Endothelial cell (in vitro differentiated cells): Measurements from ENCODE around the gene SLC25A45. TPM values are rescaled to one million over a fixed set of nuclear protein-coding genes. Genes with fewer than 3 reads are reported as not detected.

ENCODE experiments used
- DNase-seq: peaks from one replicate; pipeline ENCODE4 v3.0.0; 2021; ENCODE audit warnings: low spot score
- H3K27ac Mint-ChIP-seq: one replicate; pipeline ENCODE4 v1.8.0; 2021; ENCODE audit warnings: mixed read lengths, inconsistent platforms; ENCODE audit not compliant: unreplicated experiment
- H3K27me3 Mint-ChIP-seq: one replicate; pipeline ENCODE4 v1.8.0; 2021; ENCODE audit warnings: mild to moderate bottlenecking, moderate library complexity, mixed read lengths, inconsistent platforms; ENCODE audit not compliant: unreplicated experiment
- H3K36me3 Mint-ChIP-seq: one replicate; pipeline ENCODE4 v1.8.0; 2021; ENCODE audit warnings: mild to moderate bottlenecking, low read depth, mixed read lengths, inconsistent platforms; ENCODE audit not compliant: unreplicated experiment
- H3K4me1 Mint-ChIP-seq: one replicate; pipeline ENCODE4 v1.8.0; 2021; ENCODE audit warnings: mild to moderate bottlenecking, mixed read lengths, inconsistent platforms; ENCODE audit not compliant: unreplicated experiment
- H3K4me3 Mint-ChIP-seq: one replicate; pipeline ENCODE4 v1.8.0; 2021; ENCODE audit warnings: mild to moderate bottlenecking, mixed read lengths, inconsistent platforms; ENCODE audit not compliant: unreplicated experiment
- H3K9me3 Mint-ChIP-seq: one replicate; pipeline ENCODE4 v1.8.0; 2021; ENCODE audit warnings: mixed read lengths, inconsistent platforms; ENCODE audit not compliant: unreplicated experiment
- CTCF ChIP-seq: fragments of 200-600 bp; sonication (generic); IDR thresholded peaks from one replicate; pipeline ENCODE4 v1.5.0; 2021; ENCODE audit warnings: antibody characterized with exemption; ENCODE audit not compliant: unreplicated experiment
- total RNA-seq: library from RNA; stranded (reverse); fragmentation: NEBNext Ultra II Directional; extraction: Animal tissue kit (Norgen Biotek cat#: 25700); gene quantifications from one replicate; pipeline ENCODE4 v1.2.1, GENCODE V29; 2021; ENCODE audit not compliant: unreplicated experiment

Gene SLC25A45
- total RNA-seq, 1 donor from 2014 or later = 3.3 TPM

DNA sequence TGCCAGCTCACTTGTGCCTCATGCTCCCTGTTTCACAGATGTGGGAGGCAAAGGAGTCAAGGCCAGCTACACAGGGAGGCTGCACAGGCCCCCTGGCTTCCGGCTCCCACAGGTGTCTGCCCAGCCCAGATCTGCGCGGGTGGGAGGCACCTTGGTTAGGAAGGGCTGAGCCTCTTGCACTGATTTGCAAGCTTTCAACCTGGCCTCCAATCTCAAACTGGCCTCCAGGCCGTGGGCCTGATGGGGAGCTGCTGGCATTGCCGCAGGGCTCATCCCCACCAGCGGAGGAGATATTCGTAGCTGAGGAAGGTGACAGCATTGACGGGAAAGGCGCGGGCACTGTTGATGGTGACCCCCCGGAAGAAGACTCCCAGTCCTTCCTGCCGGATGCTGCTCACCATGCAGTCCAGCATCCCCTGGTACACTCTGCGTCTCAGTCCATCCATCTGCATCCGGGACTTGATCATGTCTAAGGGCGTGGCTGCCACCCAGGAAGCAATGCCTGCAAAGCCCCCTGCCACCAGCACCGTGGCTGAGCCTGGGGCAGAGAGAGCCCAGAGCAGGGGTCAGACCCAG lies 6.2 kb downstream of the SLC25A45 start:
- Mint-ChIP-seq H3K36me3 (no peaks in the 10 kb centered on the region), H3K27me3 (peaks cover 9% of the 10 kb centered on the region), H3K9me3 (no peaks in the 10 kb centered on the region), H3K27ac (no peak overlapping the region), H3K4me3 (no peak overlapping the region), H3K4me1 (peaks cover 6% of the 10 kb centered on the region)
- DNase-seq = no peak
- no peak for TF ChIP-seq CTCF

- Mint-ChIP-seq H3K27ac (peak overlapping the region; percentile 61), H3K4me1 (peaks cover 10% of the 10 kb centered on the region), H3K36me3 (no peaks in the 10 kb centered on the region), H3K4me3 (no peak overlapping the region), H3K27me3 (peaks cover 14% of the 10 kb centered on the region), H3K9me3 (no peaks in the 10 kb centered on the region)
- no peak for DNase-seq
- TF ChIP-seq CTCF = no peak
Measured at GRCh38 chr11:65375012-65375411, 7.4 kb downstream of the SLC25A45 start.

GRCh38 chr11:65373839-65374580 lies 8.4 kb downstream of the SLC25A45 start:
- Mint-ChIP-seq H3K9me3 (no peaks in the 10 kb centered on the region), H3K4me1 (peaks cover 10% of the 10 kb centered on the region), H3K27me3 (peaks cover 15% of the 10 kb centered on the region), H3K4me3 (no peak overlapping the region), H3K27ac (no peak overlapping the region), H3K36me3 (no peaks in the 10 kb centered on the region)
- DNase-seq = no peak
- TF ChIP-seq CTCF = no peak

- H3K27me3 Mint-ChIP-seq = peaks cover 13% of the 10 kb centered on the region
- no peak for DNase-seq
- no peaks in the 10 kb centered on the region for H3K9me3 Mint-ChIP-seq
- H3K4me1 Mint-ChIP-seq = peaks cover 10% of the 10 kb centered on the region
- H3K27ac Mint-ChIP-seq = no peak overlapping the region
- no peaks in the 10 kb centered on the region for H3K36me3 Mint-ChIP-seq
- no peak overlapping the region for H3K4me3 Mint-ChIP-seq
- no peak for TF ChIP-seq CTCF
Measured at GRCh38 chr11:65370659-65371049, 11.8 kb downstream of the SLC25A45 start.

GRCh38 chr11:65366340-65366773 lies 16.1 kb downstream of the SLC25A45 start:
- DNase-seq = no peak
- Mint-ChIP-seq H3K27me3 (peaks cover 11% of the 10 kb centered on the region), H3K36me3 (no peaks in the 10 kb centered on the region), H3K27ac (no peak overlapping the region), H3K4me1 (peaks cover 8% of the 10 kb centered on the region), H3K4me3 (no peak overlapping the region), H3K9me3 (no peaks in the 10 kb centered on the region)
- peak; percentile 67 for TF ChIP-seq CTCF
